ENCODE data around the gene IGFL3. TPM values are rescaled to one million over a fixed set of nuclear protein-coding genes. Genes with fewer than 3 reads are reported as not detected.
"Not testable (repeated sequence)": the region's sequence is repeated elsewhere in the genome, so short reads cannot be mapped to it uniquely, and the experiment has no call there.

The IGFL3 gene
- total RNA-seq = not detected

DNA sequence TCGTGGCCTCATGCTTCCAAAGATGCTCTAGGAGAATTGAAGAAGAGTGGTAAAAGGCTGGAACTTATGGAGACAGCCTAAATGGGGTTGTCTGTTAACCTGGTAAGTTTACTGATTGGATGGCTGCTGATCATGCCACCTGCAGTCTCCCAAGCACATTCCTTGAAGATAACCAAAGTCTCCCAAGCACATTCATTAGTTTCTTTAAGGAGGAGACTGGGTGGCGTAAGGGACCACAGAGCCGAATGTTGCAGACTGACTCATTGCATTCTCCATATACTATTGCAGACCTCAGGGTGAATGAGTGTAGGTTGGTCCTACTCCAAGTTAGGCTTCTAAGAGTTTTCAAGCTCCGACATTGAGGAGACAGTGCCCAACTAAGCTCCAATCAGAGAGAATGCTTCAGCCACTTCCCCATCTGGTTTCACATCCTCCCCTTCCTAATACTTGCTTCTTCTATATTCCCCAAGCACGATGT is at the start of gene IGFL3:
TSS of gene IGFL3 (minus strand) at position 51 of the 478 bp plus-strand sequence. CDS start at position 12, 39 bp downstream.
- no peak for ATAC-seq
- no peaks in the 10 kb centered on the region for H3K4me1 ChIP-seq

DNA sequence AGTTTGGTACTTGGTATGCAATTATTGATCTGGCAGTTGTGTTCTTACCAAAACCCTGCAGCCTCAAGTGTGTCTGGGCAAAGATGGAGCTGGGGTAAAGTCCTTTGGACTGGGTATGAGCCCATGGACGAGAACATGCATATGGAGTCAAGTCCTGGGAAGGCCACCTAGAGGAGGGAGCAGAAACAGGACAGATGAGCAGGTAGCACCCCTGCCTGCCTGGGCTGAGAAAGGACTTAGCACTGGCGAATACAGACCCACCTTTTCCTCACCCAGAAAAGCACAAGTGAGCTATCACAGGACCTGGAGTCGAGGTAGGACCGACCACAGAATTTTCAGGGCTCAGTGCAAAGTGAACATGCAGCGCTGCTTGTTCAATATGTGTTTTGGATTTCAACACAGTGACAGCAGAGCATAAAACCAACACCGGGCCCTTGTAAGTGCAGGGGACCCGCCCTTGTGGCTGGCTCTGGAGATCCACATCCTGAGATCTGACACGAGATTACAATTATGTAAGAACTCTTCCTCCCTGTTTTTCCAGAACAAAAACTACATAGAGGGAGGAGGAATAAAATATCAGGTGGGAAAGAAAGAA is 49.5 kb upstream of the IGFL3 start:
- no peaks in the 10 kb centered on the region for H3K9me3 ChIP-seq
- no peak overlapping the region for H3K4me3 ChIP-seq
- intact Hi-C loops (cut with DNase I; ENCODE audit: low total_unique reads) = no loop called here
- TF ChIP-seq POLR2A (IDR thresholded peaks at IDR 0.05) (no peak), CTCF (IDR thresholded peaks at IDR 0.05 in 4 of 5, conservative IDR thresholded peaks at IDR 0.05 in 1 of 5) (no peak)
- no peak for ATAC-seq
- H3K36me3 ChIP-seq = no peaks in the 10 kb centered on the region
- H3K27me3 ChIP-seq = peaks cover 0 to 5% (median 5%) of the 10 kb centered on the region in 3 donors
- in situ Hi-C loops (cut with MboI; ENCODE audit: low sequenced_read_pairs in 4 of 4) = no loop called here
- DNase-seq = no peak
- H3K4me1 ChIP-seq = no peaks in the 10 kb centered on the region
- no peak overlapping the region for H3K27ac ChIP-seq

More for the DNA sequence above, at the start of gene IGFL3:
- intact Hi-C loops (cut with DNase I; ENCODE audit: low total_unique reads) = no loop called here
- TF ChIP-seq CTCF (IDR thresholded peaks at IDR 0.05 in 4 of 5, conservative IDR thresholded peaks at IDR 0.05 in 1 of 5) (no peak), POLR2A (IDR thresholded peaks at IDR 0.05) (no peak)
- H3K9me3 ChIP-seq = no peaks in the 10 kb centered on the region
- no peaks in the 10 kb centered on the region for H3K36me3 ChIP-seq
- no peak within 1 kb of the TSS for H3K4me3 ChIP-seq
- no peak for DNase-seq
- H3K27ac ChIP-seq = no peak within 1 kb of the TSS
- H3K27me3 ChIP-seq = peaks cover 0 to 4% (median 2%) of the 10 kb centered on the region in 3 donors
- in situ Hi-C loops (cut with MboI; ENCODE audit: low sequenced_read_pairs in 4 of 4) = no loop called here

DNA sequence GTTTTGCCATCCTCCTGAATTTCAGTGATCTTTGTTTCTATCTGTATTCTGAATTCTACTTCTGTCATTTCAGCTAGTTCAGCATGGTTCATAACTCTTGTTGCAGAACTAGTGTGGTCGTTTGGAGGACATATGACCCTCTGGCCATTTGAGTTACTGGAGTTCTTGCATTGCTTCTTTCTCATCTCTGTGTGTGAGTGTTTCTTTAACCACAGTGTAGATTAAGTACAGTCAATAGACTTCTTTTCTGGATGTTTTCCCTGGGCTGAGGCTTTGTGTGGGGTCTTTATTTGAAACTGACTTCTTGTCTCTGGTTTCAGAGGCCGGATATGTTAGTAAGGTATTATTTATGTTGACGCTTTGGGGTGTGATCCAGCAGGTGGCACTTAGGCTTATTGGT is 38.2 kb upstream of the IGFL3 start:
- TF ChIP-seq POLR2A (IDR thresholded peaks at IDR 0.05) (no peak), CTCF (IDR thresholded peaks at IDR 0.05 in 4 of 5, conservative IDR thresholded peaks at IDR 0.05 in 1 of 5) (no peak)
- Histone ChIP-seq H3K4me1 (no peaks in the 10 kb centered on the region), H3K27me3 (peaks cover 0 to 11% (median 0%) of the 10 kb centered on the region in 3 donors), H3K9me3 (no peaks in the 10 kb centered on the region), H3K36me3 (no peaks in the 10 kb centered on the region), H3K27ac (no peak overlapping the region), H3K4me3 (no peak overlapping the region)
- intact Hi-C loops (cut with DNase I; ENCODE audit: low total_unique reads) = no loop called here
- DNase-seq = no peak
- in situ Hi-C loops (cut with MboI; ENCODE audit: low sequenced_read_pairs in 4 of 4) = no loop called here
- no peak for ATAC-seq

DNA sequence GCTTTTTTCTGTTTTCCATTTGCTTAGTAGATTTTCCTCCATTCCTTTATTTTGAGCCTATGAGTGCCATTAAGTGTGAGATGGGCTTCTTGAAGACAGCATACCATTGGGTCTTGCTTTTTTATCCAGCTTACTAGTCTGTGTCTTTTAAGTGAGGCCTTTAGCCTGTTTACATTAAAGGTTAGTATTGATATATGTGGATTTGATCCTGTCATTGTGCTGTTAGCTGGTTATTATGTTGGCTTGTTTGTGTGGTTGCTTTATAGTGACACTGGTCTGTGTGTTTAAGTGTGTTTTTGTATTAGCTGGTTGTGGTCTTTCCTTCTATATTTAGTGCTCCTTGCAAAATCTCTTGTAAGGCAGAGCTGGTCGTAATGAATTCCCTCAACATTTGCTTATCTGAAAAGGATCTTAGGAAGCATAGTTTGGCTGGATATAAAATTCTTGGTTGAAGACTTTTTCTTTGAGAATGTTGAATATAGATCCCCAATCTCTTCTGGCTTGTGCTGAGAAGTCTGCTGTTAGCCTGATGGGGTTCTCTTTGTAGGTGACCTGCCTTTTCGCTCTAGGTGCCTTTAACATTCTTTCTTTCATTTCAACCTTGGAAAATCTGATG is 37.3 kb upstream of the IGFL3 start:
- DNase-seq; in situ Hi-C loops (cut with MboI; ENCODE audit: low sequenced_read_pairs in 4 of 4); H3K4me1 ChIP-seq; H3K27ac ChIP-seq; H3K9me3 ChIP-seq; H3K4me3 ChIP-seq; intact Hi-C loops (cut with DNase I; ENCODE audit: low total_unique reads); H3K36me3 ChIP-seq; ATAC-seq: not testable (repeated sequence)
- H3K27me3 ChIP-seq = peaks cover 0 to 11% (median 0%) of the 10 kb centered on the region in 3 donors

DNA sequence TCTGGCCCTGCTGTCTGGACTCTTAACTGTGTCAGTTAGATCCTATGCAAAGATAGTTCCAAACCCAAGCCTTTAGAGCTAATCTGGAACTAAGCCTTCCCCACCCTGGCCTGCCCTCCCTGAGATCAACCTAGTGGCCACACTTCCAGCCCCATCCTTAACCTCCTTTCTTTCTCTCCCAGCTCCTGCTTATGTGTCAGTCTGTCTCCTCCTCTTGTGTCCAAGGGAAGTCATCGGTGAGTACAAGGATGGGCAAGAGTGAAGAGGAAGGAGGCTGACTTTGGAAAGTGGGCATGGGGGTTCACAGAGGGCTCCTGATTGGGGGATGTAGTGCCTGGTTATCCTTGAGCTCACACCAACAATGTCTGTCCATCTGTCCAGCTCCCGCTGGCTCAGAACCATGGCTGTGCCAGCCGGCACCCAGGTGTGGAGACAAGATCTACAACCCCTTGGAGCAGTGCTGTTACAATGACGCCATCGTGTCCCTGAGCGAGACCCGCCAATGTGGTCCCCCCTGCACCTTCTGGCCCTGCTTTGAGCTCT is 35.8 kb upstream of the IGFL3 start:
- intact Hi-C loops (cut with DNase I; ENCODE audit: low total_unique reads) (no loop called here), in situ Hi-C loops (cut with MboI; ENCODE audit: low sequenced_read_pairs in 4 of 4) (no loop called here)
- Histone ChIP-seq H3K36me3 (no peaks in the 10 kb centered on the region), H3K27ac (no peak overlapping the region), H3K4me1 (no peaks in the 10 kb centered on the region), H3K4me3 (no peak overlapping the region), H3K9me3 (no peaks in the 10 kb centered on the region), H3K27me3 (peaks cover 0 to 13% (median 7%) of the 10 kb centered on the region in 3 donors)
- ATAC-seq (no peak), DNase-seq (no peak)
- TF ChIP-seq CTCF (IDR thresholded peaks at IDR 0.05 in 4 of 5, conservative IDR thresholded peaks at IDR 0.05 in 1 of 5) (no peak), POLR2A (IDR thresholded peaks at IDR 0.05) (no peak)

Measured in gastrocnemius medialis (tissue), 4 donors.